GM18907 (cell line): ENCODE data around the gene KRTAP4-3.
"Not testable (repeated sequence)": the region's sequence is repeated elsewhere in the genome, so short reads cannot be mapped to it uniquely, and the experiment has no call there.

Source experiments
- ATAC-seq: cut with Tn5 transposase; IDR thresholded peaks from one replicate; pipeline ENCODE4 v1.9.1; 2021; ENCODE audit warnings: mild to moderate bottlenecking, moderate library complexity; ENCODE audit not compliant: unreplicated experiment

The KRTAP4-3 gene

GRCh38 chr17:41168121-41168520 lies at the start of gene KRTAP4-3:
Gene KRTAP4-3 (minus strand): TSS chr17:41168221. CDS start chr17:41168172, 49 bp downstream.
- ATAC-seq: no peak

- no peak for ATAC-seq
Observed at GRCh38 chr17:41215681-41216080, 47.7 kb upstream of the KRTAP4-3 start.

- no peak for ATAC-seq
Observed at GRCh38 chr17:41212524-41213169, 44.6 kb upstream of the KRTAP4-3 start.

- no peak for ATAC-seq
Observed at GRCh38 chr17:41211845-41212466, 43.9 kb upstream of the KRTAP4-3 start.

- no peak for ATAC-seq
Observed at GRCh38 chr17:41199421-41200078, 31.5 kb upstream of the KRTAP4-3 start.

DNA sequence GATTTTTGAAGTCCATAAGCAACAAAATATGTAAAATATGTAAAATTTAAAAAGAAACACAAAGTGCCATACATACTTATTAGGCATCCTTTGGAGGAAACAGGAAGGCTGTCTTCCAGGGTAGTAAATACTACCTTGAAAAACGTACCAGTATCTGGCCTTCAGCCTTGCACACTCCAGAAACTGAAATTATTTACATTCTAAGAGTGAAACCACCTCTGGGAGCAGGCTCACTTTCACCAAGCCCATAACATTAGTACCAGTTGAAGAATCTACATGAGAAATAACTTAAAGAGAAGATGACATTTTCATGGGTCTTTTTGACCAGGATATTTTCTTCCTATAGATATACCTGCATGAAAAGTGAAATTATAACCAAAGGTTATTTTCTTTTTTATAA lies 28.0 kb upstream of the KRTAP4-3 start:
- no peak for ATAC-seq

DNA sequence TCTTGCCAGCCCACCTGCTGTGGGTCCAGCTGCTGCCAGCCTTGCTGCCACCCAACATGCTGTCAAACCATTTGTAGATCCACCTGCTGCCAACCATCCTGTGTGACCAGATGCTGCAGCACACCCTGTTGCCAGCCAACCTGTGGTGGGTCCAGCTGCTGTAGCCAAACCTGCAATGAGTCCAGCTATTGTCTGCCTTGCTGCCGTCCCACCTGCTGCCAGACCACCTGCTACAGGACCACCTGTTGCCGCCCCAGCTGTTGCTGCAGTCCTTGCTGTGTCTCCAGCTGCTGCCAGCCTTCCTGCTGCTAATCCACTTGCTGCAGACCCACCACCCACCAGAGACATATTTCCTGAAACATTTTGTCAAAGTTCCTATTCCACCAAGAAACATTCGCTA lies 22.3 kb upstream of the KRTAP4-3 start:
- ATAC-seq: no peak

DNA sequence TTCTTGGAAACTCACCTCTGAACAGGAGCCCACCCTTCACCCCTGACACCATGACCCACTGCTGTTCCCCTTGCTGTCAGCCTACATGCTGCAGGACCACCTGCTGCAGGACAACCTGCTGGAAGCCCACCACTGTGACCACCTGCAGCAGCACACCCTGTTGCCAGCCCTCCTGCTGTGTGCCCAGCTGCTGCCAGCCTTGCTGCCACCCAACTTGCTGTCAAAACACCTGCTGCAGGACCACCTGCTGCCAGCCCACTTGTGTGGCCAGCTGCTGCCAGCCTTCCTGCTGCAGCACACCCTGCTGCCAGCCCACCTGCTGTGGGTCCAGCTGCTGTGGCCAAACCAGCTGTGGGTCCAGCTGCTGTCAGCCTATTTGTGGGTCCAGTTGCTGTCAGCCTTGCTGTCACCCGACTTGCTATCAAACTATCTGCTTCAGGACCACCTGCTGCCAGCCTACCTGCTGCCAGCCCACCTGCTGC lies 21.9 kb upstream of the KRTAP4-3 start, which contains the start of gene KRTAP9-1:
TSS of gene KRTAP9-1 (plus strand) at position 51 of the 482 bp plus-strand sequence. CDS start at position 51, 0 bp downstream.
- not testable (repeated sequence) for ATAC-seq

DNA sequence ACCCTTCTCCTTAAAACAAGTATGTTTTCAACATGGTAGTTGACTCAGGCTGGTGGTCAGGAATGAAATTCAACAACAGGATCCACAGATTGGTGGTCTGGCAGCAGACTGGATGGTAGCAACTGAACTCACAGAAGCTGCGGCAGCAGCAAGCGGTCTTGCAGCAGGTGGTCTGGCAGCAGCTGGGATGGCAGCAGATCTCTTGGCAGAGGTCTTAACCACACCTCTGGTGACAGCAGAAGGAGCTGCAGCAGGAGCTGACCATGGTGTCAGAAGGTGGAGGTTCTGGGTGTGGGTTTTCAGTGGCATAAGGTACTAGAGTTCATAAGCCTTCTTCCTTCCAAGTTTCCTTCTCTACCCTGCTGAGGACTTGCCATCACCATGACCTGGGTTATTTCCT lies 18.9 kb upstream of the KRTAP4-3 start:
- no peak for ATAC-seq

DNA sequence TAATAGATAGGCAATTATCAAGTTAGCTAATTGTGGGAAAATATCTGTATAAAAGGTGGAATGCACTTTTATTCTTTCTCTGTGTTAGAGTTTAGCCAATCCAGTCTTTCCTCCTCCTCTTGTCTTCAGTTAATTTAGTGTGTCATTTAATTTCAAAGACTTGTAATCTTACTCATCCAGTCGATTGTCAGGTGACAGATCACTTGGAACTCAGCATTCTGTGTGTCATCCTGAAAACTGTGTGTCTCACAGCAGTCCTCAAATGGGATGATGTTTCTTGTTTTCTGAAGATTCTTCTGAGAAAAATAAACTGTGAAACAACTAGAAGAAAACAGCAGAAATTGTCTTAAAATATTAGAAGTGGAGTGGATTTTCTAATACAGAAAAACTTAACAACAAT lies 17.0 kb upstream of the KRTAP4-3 start:
- no peak for ATAC-seq

- ATAC-seq: no peak
Observed at GRCh38 chr17:41184480-41184961, 16.5 kb upstream of the KRTAP4-3 start, which contains the start of gene KRTAP4-1. Gene KRTAP4-1 (minus strand): TSS chr17:41184911. CDS start chr17:41184854, 57 bp downstream.

- ATAC-seq: no peak
Observed at GRCh38 chr17:41178843-41179616, 11.0 kb upstream of the KRTAP4-3 start.

DNA sequence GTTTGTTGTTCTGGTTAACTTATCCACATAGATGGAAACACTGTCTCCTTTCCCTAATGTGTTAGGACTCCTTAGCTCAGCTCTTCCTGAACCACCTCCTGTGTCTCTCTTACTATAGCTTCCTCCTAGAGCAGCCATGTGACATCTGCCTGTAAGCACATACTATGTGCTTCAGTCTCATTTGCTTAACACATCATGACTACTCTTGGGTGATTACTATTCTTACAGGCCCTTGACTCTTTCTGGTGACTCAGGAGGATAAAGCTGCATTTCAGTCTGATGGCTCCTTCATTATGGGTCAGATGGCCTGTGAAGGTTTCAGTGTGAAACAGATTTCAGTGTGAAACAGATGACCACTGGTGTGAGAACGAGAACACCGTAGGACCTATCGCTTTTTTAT lies 10.3 kb upstream of the KRTAP4-3 start:
- ATAC-seq: no peak

- ATAC-seq: no peak
Observed at GRCh38 chr17:41177727-41178271, 9.8 kb upstream of the KRTAP4-3 start, which contains the start of gene KRTAP4-2. Gene KRTAP4-2 (minus strand): TSS chr17:41178221. CDS start chr17:41178164, 57 bp downstream.

- no peak for ATAC-seq
Observed at GRCh38 chr17:41176744-41177387, 8.8 kb upstream of the KRTAP4-3 start.

GRCh38 chr17:41171886-41172285 lies 3.9 kb upstream of the KRTAP4-3 start:
- no peak for ATAC-seq

DNA sequence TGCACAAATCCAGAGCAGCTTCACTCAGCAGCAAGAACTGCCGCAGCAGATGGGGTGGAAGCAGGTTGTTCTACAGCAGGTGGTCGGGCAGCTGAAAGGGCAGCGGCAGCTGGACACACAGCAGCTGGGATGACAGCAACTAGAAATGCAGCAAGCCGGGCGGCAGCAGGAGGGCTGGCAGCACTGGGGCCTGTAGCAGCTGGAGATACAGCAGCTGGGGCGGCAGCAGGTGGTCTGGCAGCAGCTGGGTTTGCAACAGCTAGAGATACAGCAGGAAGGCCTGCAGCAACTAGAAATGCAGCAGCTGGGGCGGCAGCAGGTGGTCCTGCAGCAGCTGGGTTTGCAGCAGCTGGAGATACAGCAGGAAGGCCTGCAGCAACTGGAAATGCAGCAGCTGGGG lies 460 bp downstream of the KRTAP4-3 start:
- no peak for ATAC-seq

- ATAC-seq: no peak
Observed at GRCh38 chr17:41163828-41164227, 4.2 kb downstream of the KRTAP4-3 start.

DNA sequence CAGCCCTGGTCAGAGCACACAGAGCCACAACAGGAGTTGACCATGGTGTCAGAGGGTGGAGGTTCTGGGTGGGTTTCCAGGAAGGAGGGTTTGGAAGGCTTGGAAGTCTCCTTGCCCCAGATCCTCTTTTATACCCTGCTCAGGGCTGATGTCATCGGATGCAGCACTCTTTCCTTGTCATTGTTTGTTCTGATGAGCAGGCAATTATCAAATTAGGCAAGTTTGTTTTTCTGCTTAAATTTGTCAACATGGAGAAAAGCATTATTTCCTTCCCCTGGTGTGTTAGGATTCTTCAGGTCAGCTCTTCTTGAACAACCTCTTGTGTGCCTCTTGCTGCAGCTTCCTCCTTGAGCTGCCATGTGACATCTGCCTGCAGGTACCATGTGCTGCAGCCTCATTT lies 7.4 kb downstream of the KRTAP4-3 start, which contains the start of gene KRTAP4-4:
TSS of gene KRTAP4-4 (minus strand) at position 101 of the 400 bp plus-strand sequence. CDS start at position 44, 57 bp downstream.
- no peak for ATAC-seq

DNA sequence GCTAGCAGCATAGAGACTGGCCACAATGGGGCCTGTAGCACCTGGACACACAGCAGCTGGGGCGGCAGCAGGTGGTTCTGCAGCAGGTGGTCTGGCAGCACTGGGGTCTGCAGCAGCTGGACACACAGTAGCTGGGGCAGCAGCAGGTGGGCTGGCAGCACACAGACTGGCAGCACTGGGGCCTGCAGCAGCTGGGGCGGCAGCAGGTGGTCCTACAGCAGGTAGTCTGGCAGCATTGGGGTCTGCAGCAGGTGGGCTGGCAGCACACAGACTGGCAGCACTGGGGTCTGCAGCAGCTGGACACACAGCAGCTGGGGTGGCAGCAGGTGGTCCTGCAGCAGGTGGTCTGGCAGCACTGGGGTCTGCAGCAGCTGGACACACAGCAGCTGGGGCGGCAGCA lies 7.8 kb downstream of the KRTAP4-3 start:
- ATAC-seq: not testable (repeated sequence)
